Fibroblast of lung (primary cell): ENCODE data around the gene CTNNA2. TPM values are rescaled to one million over a fixed set of nuclear protein-coding genes. Genes with fewer than 3 reads are reported as not detected.

Experiments used
- DNase-seq, 2 donors: peaks; one replicate each; pipeline versions ENCODE4 v3.0.0 to v3.0.0-alpha.2; 2010; ENCODE audit warnings: low read depth in 2 of 2
- H2AFZ ChIP-seq: 2 replicates; pipeline ENCODE4 v1.5.1; 2012; ENCODE audit warnings: low read length, control low read depth, inconsistent platforms
- H3K27ac ChIP-seq: 2 replicates; pipeline ENCODE4 v1.5.1; 2011; ENCODE audit warnings: low read length, control low read depth; ENCODE audit not compliant: insufficient read depth
- H3K27me3 ChIP-seq: 2 replicates; pipeline ENCODE4 v1.5.1; 2011; ENCODE audit warnings: mild to moderate bottlenecking, low read length; ENCODE audit not compliant: control insufficient read depth, insufficient read depth
- H3K36me3 ChIP-seq: 2 replicates; pipeline ENCODE4 v1.5.1; 2011; ENCODE audit warnings: low read length; ENCODE audit not compliant: control insufficient read depth, insufficient read depth
- H3K4me1 ChIP-seq: 2 replicates; pipeline ENCODE4 v1.5.1; 2011; ENCODE audit warnings: low read length; ENCODE audit not compliant: control insufficient read depth, insufficient read depth; ENCODE audit errors: extremely low read depth
- H3K4me2 ChIP-seq: 2 replicates; pipeline ENCODE4 v1.5.1; 2011; ENCODE audit warnings: low read length, control low read depth; ENCODE audit not compliant: insufficient read depth; ENCODE audit errors: extremely low read depth
- H3K4me3 ChIP-seq, 4 experiments: fragments of 200-600 bp in 1 of 4; sonication (generic) in 1 of 4; replicated peaks in 1 of 4; 2 replicates each; pipeline ENCODE4 v1.5.1; 2011 to 2016; ENCODE audit warnings: low read length in 4 of 4, low read depth in 3 of 4, mild to moderate bottlenecking in 3 of 4, control low read depth in 2 of 4, inconsistent platforms in 1 of 4, mixed read lengths in 1 of 4; ENCODE audit not compliant: insufficient read depth in 1 of 4; ENCODE audit errors: control extremely low read depth in 1 of 4
- H3K79me2 ChIP-seq: 2 replicates; pipeline ENCODE4 v1.5.1; 2012; ENCODE audit warnings: mild to moderate bottlenecking, low read length, inconsistent platforms; ENCODE audit not compliant: control insufficient read depth, insufficient read depth
- H3K9ac ChIP-seq: 2 replicates; pipeline ENCODE4 v1.5.1; 2011; ENCODE audit warnings: mild to moderate bottlenecking, low read length, control low read depth; ENCODE audit not compliant: insufficient read depth
- H3K9me3 ChIP-seq: 2 replicates; pipeline ENCODE4 v1.5.1; 2012; ENCODE audit warnings: low read depth, low read length; ENCODE audit not compliant: control insufficient read depth, insufficient read depth
- H4K20me1 ChIP-seq: 2 replicates; pipeline ENCODE4 v1.5.1; 2011; ENCODE audit warnings: low read length; ENCODE audit not compliant: control insufficient read depth, insufficient read depth; ENCODE audit errors: extremely low read depth
- EZH2 ChIP-seq: IDR thresholded peaks from 2 replicates; pipeline ENCODE4 v1.5.1; 2012; ENCODE audit warnings: low read length, control low read depth, mild to moderate bottlenecking; ENCODE audit errors: missing control alignments
- polyA plus RNA-seq, 2 donors: library from polyadenylated mRNA; depleted of rRNA in 1 of 2; stranded (reverse) in 1 of 2; unstranded in 1 of 2; fragments of >200 nt; gene quantifications; 2 replicates each; pipeline ENCODE4 v1.2.1, GENCODE V29; 2011 to 2012; ENCODE audit warnings: missing spikeins in 1 of 2
- total RNA-seq: library from RNA; depleted of rRNA; stranded (reverse); fragments of >200 nt; gene quantifications from 2 replicates; pipeline ENCODE4 v1.2.1, GENCODE V29; 2014
- TF ChIP-seq, protein P1 (sequence below), 2 donors: IDR thresholded peaks in 1 of 2; conservative IDR thresholded peaks in 1 of 2; 1 replicate in 1 of 2; 2 replicates in 1 of 2; pipeline ENCODE4 v1.5.1; 2011 to 2012; ENCODE audit warnings: low read length in 2 of 2, control low read depth in 1 of 2, inconsistent platforms in 1 of 2, low read depth in 1 of 2, mild to moderate bottlenecking in 1 of 2

CTNNA2 gene
- total and polyA plus RNA-seq, 2 donors (not counting 1 experiment from before 2014, with no cell fraction given): not detected

GRCh38 chr2:80135001-80135400 lies 622.1 kb downstream of the CTNNA2 start:
- Histone ChIP-seq H3K4me1 (no peaks in the 10 kb centered on the region), H3K79me2 (no peaks in the 10 kb centered on the region), H3K9me3 (no peaks in the 10 kb centered on the region), H2AFZ (no peak overlapping the region), H3K9ac (no peak overlapping the region), H3K4me3 (no peak overlapping the region), H3K4me2 (no peak overlapping the region), H4K20me1 (peaks cover 1% of the 10 kb centered on the region), H3K27ac (no peak overlapping the region), H3K36me3 (no peaks in the 10 kb centered on the region), H3K27me3 (no peaks in the 10 kb centered on the region)
- DNase-seq: no peak
- no peak for TF ChIP-seq EZH2
- TF ChIP-seq, protein P1, sequence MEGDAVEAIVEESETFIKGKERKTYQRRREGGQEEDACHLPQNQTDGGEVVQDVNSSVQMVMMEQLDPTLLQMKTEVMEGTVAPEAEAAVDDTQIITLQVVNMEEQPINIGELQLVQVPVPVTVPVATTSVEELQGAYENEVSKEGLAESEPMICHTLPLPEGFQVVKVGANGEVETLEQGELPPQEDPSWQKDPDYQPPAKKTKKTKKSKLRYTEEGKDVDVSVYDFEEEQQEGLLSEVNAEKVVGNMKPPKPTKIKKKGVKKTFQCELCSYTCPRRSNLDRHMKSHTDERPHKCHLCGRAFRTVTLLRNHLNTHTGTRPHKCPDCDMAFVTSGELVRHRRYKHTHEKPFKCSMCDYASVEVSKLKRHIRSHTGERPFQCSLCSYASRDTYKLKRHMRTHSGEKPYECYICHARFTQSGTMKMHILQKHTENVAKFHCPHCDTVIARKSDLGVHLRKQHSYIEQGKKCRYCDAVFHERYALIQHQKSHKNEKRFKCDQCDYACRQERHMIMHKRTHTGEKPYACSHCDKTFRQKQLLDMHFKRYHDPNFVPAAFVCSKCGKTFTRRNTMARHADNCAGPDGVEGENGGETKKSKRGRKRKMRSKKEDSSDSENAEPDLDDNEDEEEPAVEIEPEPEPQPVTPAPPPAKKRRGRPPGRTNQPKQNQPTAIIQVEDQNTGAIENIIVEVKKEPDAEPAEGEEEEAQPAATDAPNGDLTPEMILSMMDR (conservative IDR thresholded peaks at IDR 0.05 in 1 of 2, IDR thresholded peaks at IDR 0.05 in 1 of 2; ENCODE audit: low read depth in 1 of 2, low read length in 2 of 2): no peak

DNA sequence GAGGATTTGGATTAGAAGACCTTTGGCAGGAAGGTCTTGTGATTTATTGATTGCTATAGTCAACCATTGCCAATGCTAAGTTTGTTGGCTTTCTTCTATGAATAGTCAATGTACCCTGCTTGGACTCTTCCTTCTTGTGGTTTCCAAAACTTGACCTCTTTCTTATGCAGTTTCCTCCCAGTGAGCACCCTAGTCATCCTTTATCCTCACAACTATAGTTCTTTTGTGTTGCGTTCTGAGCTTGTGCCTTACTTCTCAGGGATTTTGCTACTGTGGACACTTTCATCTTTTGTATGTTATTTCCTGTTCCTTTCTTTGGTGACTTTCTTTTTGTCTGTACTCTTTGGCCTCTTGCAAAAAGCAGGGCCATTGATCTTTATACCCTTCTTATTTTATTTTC lies 623.5 kb downstream of the CTNNA2 start:
- no peak overlapping the region for H3K4me2 ChIP-seq

GRCh38 chr2:80139001-80139400 lies 626.1 kb downstream of the CTNNA2 start:
- peaks cover 1% of the 10 kb centered on the region for H4K20me1 ChIP-seq
- no peak overlapping the region for H3K9ac ChIP-seq
- no peaks in the 10 kb centered on the region for H3K27me3 ChIP-seq
- no peaks in the 10 kb centered on the region for H3K4me1 ChIP-seq
- H2AFZ ChIP-seq: no peak overlapping the region
- H3K79me2 ChIP-seq: no peaks in the 10 kb centered on the region
- DNase-seq: no peak
- no peaks in the 10 kb centered on the region for H3K9me3 ChIP-seq
- no peak overlapping the region for H3K4me2 ChIP-seq
- no peak overlapping the region for H3K27ac ChIP-seq
- no peaks in the 10 kb centered on the region for H3K36me3 ChIP-seq
- TF ChIP-seq EZH2: no peak
- H3K4me3 ChIP-seq: no peak overlapping the region

More for the DNA sequence above, 623.5 kb downstream of the CTNNA2 start:
- H3K36me3 ChIP-seq: no peaks in the 10 kb centered on the region
- H2AFZ ChIP-seq: no peak overlapping the region
- no peaks in the 10 kb centered on the region for H3K9me3 ChIP-seq
- DNase-seq: no peak
- no peak overlapping the region for H3K4me3 ChIP-seq
- no peak overlapping the region for H3K27ac ChIP-seq
- no peaks in the 10 kb centered on the region for H3K79me2 ChIP-seq
- no peak overlapping the region for H3K9ac ChIP-seq
- TF ChIP-seq EZH2: no peak
- TF ChIP-seq, protein P1 (conservative IDR thresholded peaks at IDR 0.05 in 1 of 2, IDR thresholded peaks at IDR 0.05 in 1 of 2; ENCODE audit: low read depth in 1 of 2, low read length in 2 of 2): no peak
- H3K4me1 ChIP-seq: no peaks in the 10 kb centered on the region
- no peaks in the 10 kb centered on the region for H3K27me3 ChIP-seq
- peaks cover 1% of the 10 kb centered on the region for H4K20me1 ChIP-seq
